ENCODE results near the gene DMD. TPM values are rescaled to one million over a fixed set of nuclear protein-coding genes. Genes with fewer than 3 reads are reported as not detected.

Gene DMD
- polyA plus RNA-seq, 1 donor from 2014 or later, result 3.1 TPM

DNA sequence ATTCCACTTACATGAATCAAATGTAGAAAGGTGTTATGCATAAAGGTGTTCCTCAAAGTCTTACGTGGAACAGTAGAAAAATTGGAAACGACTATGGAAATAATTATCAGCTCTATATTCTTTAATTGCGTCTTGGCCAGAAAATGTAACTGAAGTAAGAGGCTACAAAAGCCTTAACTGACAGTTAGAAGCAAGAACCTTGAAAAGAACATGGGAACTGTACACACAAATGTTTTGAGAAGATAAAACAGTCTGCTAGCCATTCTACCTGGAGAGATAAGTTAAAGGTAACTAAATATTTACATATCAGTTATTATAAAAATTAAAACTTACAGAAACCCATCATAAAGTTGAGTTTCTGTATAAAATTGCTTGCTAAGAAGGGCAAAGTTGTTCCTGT, 1967.5 kb downstream of the DMD start:
- Mint-ChIP-seq H3K4me1 (peaks cover 0 to 10% (median 4%) of the 10 kb centered on the region in 3 donors), H3K9me3 (peaks cover 0 to 2% (median 2%) of the 10 kb centered on the region in 3 donors), H3K4me3 (no peak overlapping the region), H3K27me3 (no peaks in the 10 kb centered on the region), H3K36me3 (no peaks in the 10 kb centered on the region), H3K27ac (no peak overlapping the region)

DNA sequence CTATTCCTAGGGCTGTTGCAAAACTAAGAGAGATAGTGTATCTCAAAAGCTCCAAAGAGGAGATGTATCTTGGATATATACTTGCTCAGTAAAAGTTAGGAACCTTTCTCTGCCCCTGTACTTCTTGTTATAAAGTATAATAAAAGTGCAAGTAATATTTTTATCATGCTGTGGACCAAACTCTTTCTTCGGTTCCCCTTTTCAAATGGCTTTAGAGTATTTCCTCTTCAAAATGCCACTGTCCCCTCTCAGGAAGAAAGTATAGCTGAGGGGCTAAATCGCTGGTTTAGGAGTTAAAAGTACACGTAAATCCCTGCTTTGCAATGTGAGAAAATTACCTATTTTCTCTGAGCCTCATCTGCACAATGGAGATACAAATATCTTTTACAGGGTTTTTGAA, 1970.4 kb downstream of the DMD start:
- no peak overlapping the region for H3K27ac Mint-ChIP-seq
- H3K4me1 Mint-ChIP-seq, result peaks cover 4 to 18% (median 6%) of the 10 kb centered on the region in 3 donors
- no peaks in the 10 kb centered on the region for H3K36me3 Mint-ChIP-seq
- no peak overlapping the region for H3K4me3 Mint-ChIP-seq
- H3K9me3 Mint-ChIP-seq, result peaks cover 0 to 3% (median 2%) of the 10 kb centered on the region in 3 donors
- no peaks in the 10 kb centered on the region for H3K27me3 Mint-ChIP-seq

DNA sequence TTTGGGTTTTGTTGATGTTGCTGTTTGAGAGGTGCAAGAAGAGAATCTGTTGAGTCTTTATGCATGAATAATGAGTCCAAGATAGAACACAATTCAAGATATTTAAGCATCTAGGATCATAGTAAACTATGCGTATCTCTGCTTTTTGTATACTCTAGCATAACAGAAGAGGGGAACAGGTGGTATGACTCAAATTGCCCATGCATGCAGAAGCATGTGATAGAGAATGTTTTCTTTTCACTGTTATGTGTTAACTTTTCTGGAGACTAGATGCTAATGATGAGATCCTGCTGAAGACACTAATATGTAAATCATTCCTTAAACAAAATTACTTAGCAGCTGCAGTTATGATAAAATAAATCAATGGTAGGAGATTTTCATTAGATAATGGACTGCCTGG, 1974.2 kb downstream of the DMD start:
- Mint-ChIP-seq H3K27me3 (no peaks in the 10 kb centered on the region), H3K4me1 (peaks cover under 1 to 14% (median 6%) of the 10 kb centered on the region in 3 donors), H3K4me3 (no peak overlapping the region), H3K9me3 (peaks cover 0 to 3% (median 0%) of the 10 kb centered on the region in 3 donors), H3K36me3 (no peaks in the 10 kb centered on the region), H3K27ac (no peak overlapping the region)

DNA sequence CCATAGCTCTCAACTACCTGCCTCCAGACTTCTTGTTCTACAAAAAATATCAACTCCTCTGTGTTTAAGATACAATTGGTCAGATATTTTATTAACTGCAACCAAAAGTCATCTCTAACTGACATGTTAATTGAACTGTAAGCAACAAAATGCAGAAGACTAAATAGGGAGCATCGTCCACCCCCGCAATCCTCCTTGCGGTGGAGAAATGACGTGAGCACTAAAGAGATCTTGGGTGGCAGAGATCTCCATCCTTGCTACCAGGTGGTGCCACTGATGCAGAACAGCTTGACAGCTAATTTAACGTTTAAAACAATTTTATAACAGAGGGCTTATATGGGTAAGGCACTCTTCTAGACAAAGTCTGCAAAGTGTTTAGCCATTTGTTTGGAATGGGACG, 1975.1 kb downstream of the DMD start:
- peaks cover 0 to 14% (median 6%) of the 10 kb centered on the region in 3 donors for H3K4me1 Mint-ChIP-seq
- peaks cover 0 to 3% (median 0%) of the 10 kb centered on the region in 3 donors for H3K9me3 Mint-ChIP-seq
- H3K27me3 Mint-ChIP-seq, result no peaks in the 10 kb centered on the region
- H3K36me3 Mint-ChIP-seq, result no peaks in the 10 kb centered on the region
- H3K27ac Mint-ChIP-seq, result peak overlapping the region in 1 of 3 donors; percentile 69
- peak overlapping the region in 1 of 4 donors; percentile 49 for H3K4me3 Mint-ChIP-seq

DNA sequence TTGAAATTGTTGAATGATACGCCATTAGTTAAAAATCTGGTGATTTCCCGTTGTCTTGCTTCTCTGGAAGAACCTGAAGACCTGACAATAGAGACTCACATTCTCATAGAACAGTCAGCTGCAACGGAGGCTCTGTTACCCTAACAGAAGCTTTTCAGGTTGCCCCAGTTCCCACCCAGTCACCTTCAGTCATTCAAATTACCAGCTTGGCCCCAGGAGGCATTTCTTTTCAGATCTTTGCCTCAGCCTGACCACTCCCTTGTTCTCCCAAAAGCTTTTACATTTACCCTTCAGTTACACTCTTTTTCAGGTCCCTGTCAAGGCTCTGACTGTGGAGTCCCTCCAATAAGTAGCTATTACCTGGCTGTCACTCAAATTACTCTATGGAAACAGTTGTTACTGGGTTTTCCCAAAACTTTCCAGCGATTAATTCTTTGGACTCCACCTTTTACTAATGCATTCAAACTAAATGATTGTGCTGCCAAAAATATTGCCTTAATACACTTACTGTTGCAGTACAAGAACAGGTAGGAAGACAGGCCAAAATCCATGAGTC, 1977.3 kb downstream of the DMD start:
- Mint-ChIP-seq H3K9me3 (peaks cover 0 to 3% (median 0%) of the 10 kb centered on the region in 3 donors), H3K4me1 (peaks cover 0 to 13% (median 6%) of the 10 kb centered on the region in 3 donors), H3K27ac (peak overlapping the region in 1 of 3 donors; percentile 37), H3K27me3 (no peaks in the 10 kb centered on the region), H3K36me3 (no peaks in the 10 kb centered on the region), H3K4me3 (no peak overlapping the region)

DNA sequence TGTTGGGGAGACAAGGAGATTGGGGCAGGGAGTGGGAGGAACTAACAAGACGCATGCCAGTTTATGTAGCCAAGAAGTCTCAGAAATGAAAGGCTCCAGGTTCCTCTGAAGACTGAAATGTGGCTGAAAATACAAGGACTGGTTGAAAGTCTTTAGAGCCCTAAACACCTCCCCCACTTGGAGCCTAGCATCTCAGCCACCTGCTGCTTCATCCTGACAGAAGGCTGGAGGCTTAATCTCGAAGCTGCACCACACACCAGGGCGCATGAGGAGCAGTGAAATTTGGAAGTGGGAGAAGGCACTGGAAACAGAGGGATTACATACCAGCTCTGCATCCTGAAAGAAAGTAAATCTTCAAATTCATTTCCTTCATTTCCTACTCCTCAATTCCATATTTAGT, 1978.8 kb downstream of the DMD start:
- no peaks in the 10 kb centered on the region for H3K27me3 Mint-ChIP-seq
- no peak overlapping the region for H3K27ac Mint-ChIP-seq
- no peaks in the 10 kb centered on the region for H3K36me3 Mint-ChIP-seq
- H3K9me3 Mint-ChIP-seq, result peaks cover 0 to 2% (median 0%) of the 10 kb centered on the region in 3 donors
- H3K4me1 Mint-ChIP-seq, result peaks cover 3 to 17% (median 11%) of the 10 kb centered on the region in 3 donors
- no peak overlapping the region for H3K4me3 Mint-ChIP-seq

DNA sequence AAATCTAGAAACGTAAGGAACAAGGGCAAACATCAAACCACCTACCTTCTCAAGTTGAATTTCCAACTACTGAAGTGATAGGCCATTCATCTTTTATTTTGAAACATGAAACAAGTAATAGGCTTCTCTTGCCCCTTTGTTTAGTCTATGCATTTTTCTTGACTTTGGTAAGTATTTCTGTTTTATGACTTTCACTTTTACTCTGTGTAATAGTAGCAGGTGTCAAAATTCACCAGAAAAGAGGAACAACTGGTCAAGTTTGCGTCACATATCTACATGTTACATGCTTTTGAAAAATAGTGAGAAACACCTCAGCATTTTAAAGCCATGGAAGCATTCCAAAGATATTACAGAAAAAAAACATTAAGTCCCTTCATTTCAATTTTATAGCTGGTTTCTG, 1982.4 kb downstream of the DMD start:
- H3K4me3 Mint-ChIP-seq, result peak overlapping the region in 1 of 4 donors; percentile 46
- no peaks in the 10 kb centered on the region for H3K27me3 Mint-ChIP-seq

DNA sequence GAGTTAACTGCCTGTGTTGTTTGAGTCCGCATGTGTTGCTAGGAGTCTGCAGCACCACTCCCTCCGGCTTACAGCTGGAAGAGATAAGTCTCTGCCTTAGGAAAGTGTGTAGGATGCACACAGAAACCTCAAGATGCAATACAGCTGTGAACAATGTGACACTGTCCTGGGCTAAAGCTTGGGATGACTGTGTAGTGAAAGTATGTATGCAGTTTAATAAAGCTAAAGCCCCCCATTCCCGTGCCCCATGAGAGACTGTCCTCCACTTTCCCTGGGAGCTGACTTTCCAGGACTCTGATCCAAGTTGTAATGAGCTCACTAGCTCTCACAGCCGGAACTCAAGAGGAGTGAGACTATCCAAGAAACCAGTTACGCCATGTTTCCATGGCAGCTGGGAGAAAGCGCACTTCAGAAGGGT, 1982.9 kb downstream of the DMD start:
- Mint-ChIP-seq H3K4me1 (peaks cover 3 to 12% (median 4%) of the 10 kb centered on the region in 3 donors), H3K27me3 (no peaks in the 10 kb centered on the region), H3K4me3 (peak overlapping the region in 1 of 4 donors; percentile 46), H3K9me3 (peaks cover 0 to 2% (median 0%) of the 10 kb centered on the region in 3 donors), H3K36me3 (no peaks in the 10 kb centered on the region), H3K27ac (peak overlapping the region; percentile 50 to 86 (median 63))

More for the DNA sequence above, 1982.4 kb downstream of the DMD start:
- Mint-ChIP-seq H3K9me3 (peaks cover 0 to 2% (median 0%) of the 10 kb centered on the region in 3 donors), H3K36me3 (no peaks in the 10 kb centered on the region), H3K4me1 (peaks cover 3 to 11% (median 4%) of the 10 kb centered on the region in 3 donors), H3K27ac (peak overlapping the region; percentile 50 to 86 (median 63))

DNA sequence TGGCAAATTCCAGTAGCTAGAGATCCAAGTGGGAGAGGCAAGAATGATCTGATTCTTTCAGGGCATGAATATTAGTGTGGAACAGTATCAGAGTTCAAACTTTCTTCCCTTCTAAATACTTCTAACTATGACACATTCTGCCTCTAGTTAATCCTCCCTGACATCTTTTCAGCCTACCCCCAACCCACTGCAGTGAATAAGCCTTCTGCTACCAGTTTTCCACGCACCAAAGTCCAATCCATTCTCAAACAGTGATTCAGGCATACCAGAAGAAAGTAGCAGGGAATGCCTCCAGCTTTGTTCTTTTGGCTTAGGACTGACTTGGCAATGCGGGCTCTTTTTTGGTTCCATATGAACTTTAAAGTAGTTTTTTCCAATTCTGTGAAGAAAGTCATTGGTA, 1984.1 kb downstream of the DMD start:
- peaks cover 0 to 2% (median 0%) of the 10 kb centered on the region in 3 donors for H3K9me3 Mint-ChIP-seq
- H3K4me1 Mint-ChIP-seq, result peaks cover 3 to 12% (median 4%) of the 10 kb centered on the region in 3 donors
- H3K36me3 Mint-ChIP-seq, result no peaks in the 10 kb centered on the region
- no peak overlapping the region for H3K4me3 Mint-ChIP-seq
- no peaks in the 10 kb centered on the region for H3K27me3 Mint-ChIP-seq
- no peak overlapping the region for H3K27ac Mint-ChIP-seq

DNA sequence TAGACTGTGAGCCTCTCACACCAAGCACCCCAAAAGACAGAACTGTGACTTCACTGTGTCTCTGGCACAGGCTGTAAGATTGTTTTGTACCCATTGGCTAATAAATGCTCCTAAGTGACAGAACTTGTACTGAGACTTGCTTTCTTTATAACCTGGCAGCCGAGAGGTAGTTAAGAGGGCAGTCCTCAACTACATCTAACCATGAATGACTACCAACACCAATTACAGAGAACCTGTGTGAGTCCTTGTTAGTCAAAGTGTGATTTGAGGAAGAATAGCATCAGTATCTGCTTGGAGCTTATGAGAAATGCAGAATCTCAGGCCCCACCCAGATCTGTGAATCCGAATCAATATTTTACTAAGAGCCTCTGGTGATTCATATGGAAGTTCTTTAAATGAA, 1985.5 kb downstream of the DMD start:
- no peaks in the 10 kb centered on the region for H3K36me3 Mint-ChIP-seq
- no peak overlapping the region for H3K4me3 Mint-ChIP-seq
- H3K27me3 Mint-ChIP-seq, result no peaks in the 10 kb centered on the region
- no peak overlapping the region for H3K27ac Mint-ChIP-seq
- H3K9me3 Mint-ChIP-seq, result peaks cover 0 to 2% (median 0%) of the 10 kb centered on the region in 3 donors
- peaks cover 3 to 12% (median 4%) of the 10 kb centered on the region in 3 donors for H3K4me1 Mint-ChIP-seq

DNA sequence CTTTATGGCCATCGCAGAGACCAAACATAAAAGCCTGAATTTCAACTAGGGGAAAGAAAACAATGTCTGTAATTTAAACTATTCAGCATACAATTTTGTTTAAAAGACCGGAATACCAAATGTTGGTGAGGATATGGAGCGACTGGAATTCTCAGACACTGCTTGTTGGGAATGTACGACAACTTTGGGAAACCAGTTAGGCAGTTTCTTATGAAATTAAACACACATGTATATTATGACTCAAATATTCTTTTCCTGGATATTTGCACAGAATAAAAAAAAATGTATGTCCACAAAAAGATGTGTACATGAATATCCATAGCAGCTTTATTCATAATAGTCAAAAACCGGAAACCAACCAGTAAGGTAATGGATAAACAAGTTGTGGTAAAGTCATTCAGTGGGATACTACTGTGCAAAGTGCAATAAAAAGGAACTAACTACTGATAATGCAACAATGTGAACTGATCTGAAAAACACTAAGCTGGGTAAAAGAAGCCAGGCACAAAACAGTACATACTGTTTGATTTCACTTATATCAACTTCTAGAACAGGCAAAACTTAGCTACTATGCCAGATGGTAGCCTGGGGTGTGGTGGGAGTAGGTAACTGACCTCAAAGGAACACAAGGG, 1986.9 kb downstream of the DMD start:
- H3K27ac Mint-ChIP-seq, result no peak overlapping the region
- no peaks in the 10 kb centered on the region for H3K27me3 Mint-ChIP-seq
- H3K36me3 Mint-ChIP-seq, result no peaks in the 10 kb centered on the region
- H3K4me3 Mint-ChIP-seq, result no peak overlapping the region
- H3K9me3 Mint-ChIP-seq, result peaks cover 0 to 2% (median 0%) of the 10 kb centered on the region in 3 donors
- peaks cover 3 to 12% (median 4%) of the 10 kb centered on the region in 3 donors for H3K4me1 Mint-ChIP-seq

DNA sequence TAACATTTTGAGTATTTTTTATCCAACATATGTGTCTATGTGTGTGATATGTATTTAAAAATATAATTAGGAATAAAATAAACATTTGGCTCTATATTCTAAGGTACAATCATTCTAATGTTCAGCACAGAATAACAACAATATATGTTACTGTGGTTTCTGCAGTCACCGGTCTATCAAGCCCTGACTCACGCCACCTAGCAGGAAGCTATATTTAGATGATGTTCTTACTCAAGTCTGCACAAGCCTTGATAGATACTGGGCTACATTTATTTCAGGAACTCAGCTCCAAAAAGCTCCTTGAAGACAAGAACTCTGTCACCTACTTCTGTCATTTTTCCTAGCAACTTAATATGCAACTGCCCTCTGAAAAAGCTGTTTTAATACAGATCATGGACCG, 1987.5 kb downstream of the DMD start:
- Mint-ChIP-seq H3K4me1 (peaks cover 1 to 6% (median 4%) of the 10 kb centered on the region in 3 donors), H3K36me3 (no peaks in the 10 kb centered on the region), H3K9me3 (peaks cover 0 to 2% (median 0%) of the 10 kb centered on the region in 3 donors), H3K27me3 (no peaks in the 10 kb centered on the region), H3K27ac (no peak overlapping the region), H3K4me3 (no peak overlapping the region)

DNA sequence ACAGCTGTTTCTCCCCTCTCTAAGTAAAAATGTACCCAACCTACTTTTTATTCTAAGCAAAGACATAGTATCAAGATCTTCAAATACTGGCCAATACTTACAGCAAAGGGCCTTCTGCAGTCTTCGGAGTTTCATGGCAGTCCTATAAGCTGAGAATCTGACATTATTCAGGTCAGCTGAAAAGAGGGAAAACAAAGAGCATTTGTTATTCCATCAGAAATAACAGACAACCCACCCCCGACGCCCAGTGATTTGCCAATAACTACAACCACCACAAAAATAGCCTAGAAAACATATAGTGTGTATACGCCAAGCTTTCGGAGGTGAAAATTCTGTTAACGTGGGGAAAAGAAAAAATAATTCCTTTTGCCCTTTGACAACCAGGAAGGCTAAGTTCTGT, 1988.4 kb downstream of the DMD start:
- no peaks in the 10 kb centered on the region for H3K36me3 Mint-ChIP-seq
- no peak overlapping the region for H3K4me3 Mint-ChIP-seq
- no peaks in the 10 kb centered on the region for H3K9me3 Mint-ChIP-seq
- H3K4me1 Mint-ChIP-seq, result peaks cover 0 to 4% (median 0%) of the 10 kb centered on the region in 3 donors
- H3K27me3 Mint-ChIP-seq, result no peaks in the 10 kb centered on the region
- peak overlapping the region in 1 of 3 donors; percentile 22 for H3K27ac Mint-ChIP-seq

DNA sequence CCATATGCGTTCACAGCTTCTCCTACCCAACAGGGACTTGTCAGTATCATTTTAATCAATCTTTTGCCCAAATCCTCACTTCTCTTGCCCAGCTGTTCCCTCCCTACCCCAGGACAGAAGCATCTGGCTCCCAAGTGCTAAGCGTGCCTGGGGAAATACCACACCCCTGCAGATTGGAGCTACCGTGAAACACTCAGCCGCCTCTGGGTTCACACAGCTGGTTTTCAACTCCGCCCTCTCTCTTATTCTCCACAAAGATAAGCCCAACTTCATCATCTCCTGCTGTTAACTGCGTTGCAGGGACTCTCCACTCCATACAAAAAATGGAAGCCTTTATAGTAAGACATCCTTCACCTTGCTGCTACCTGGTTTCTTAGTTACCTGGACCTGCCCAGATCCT, 1992.2 kb downstream of the DMD start:
- no peak overlapping the region for H3K27ac Mint-ChIP-seq
- peaks cover 0 to 4% (median 3%) of the 10 kb centered on the region in 3 donors for H3K4me1 Mint-ChIP-seq
- H3K4me3 Mint-ChIP-seq, result no peak overlapping the region
- no peaks in the 10 kb centered on the region for H3K9me3 Mint-ChIP-seq
- H3K36me3 Mint-ChIP-seq, result no peaks in the 10 kb centered on the region
- no peaks in the 10 kb centered on the region for H3K27me3 Mint-ChIP-seq

DNA sequence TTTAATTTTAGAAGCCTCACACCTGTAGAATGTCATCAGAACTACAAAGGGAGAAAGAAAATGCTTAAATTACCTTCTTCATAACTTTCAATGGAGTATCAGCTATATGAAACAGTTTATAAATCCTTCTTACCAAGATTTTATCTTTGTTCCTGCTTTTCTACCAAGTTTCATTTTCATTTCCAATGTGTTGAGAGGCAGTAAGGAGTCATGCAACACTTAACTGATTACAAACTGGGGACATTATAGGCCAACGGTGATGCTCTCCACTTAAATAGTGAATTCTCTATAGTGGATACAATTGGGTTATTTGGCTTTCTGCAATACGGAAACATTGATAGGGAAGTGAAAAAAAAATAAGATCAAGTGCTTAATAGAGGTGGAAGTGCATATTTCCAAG, 1994.3 kb downstream of the DMD start:
- H3K27ac Mint-ChIP-seq, result no peak overlapping the region
- no peaks in the 10 kb centered on the region for H3K36me3 Mint-ChIP-seq
- H3K4me3 Mint-ChIP-seq, result no peak overlapping the region
- no peaks in the 10 kb centered on the region for H3K9me3 Mint-ChIP-seq
- H3K4me1 Mint-ChIP-seq, result peaks cover 0 to 4% (median 0%) of the 10 kb centered on the region in 3 donors
- H3K27me3 Mint-ChIP-seq, result no peaks in the 10 kb centered on the region
